A673 (cell line): Measurements from ENCODE around the gene NOL12.

Experiments
- CTCF ChIP-seq: fragments of 300-800, 200-600 bp; sonication (generic); conservative IDR thresholded peaks from 2 replicates; pipeline ENCODE4 v1.5.1; 2017; ENCODE audit warnings: low read depth, mild to moderate bottlenecking, antibody characterized with exemption, low read length, moderate library complexity, mixed read lengths
- EZH2 ChIP-seq: fragments of 200-600 bp; sonication (generic); IDR thresholded peaks from 2 replicates; pipeline ENCODE4 v1.6.1; 2017; ENCODE audit warnings: borderline replicate concordance, low read depth, mild to moderate bottlenecking, mixed read lengths, antibody characterized with exemption, low read length; ENCODE audit not compliant: poor library complexity, severe bottlenecking

GRCh38 chr22:37641561-37641949, 44.6 kb upstream of the NOL12 start:
- TF ChIP-seq CTCF (no peak), EZH2 (no peak)
